OCI-LY3 (cell line): Measurements from ENCODE around the gene OBSL1.

Experiments
- H2AFZ ChIP-seq: fragments of 200-600, 300-600 bp; shearing (Covaris generic); 2 replicates; pipeline ENCODE4 v1.6.0; 2014; ENCODE audit warnings: antibody characterized with exemption, low read depth, low read length
- H3K27ac ChIP-seq: fragments of 200-600, 300-600 bp; sonication (generic); 2 replicates; pipeline ENCODE4 v1.5.1; 2014; ENCODE audit warnings: mild to moderate bottlenecking, low read length, moderate library complexity, mixed read lengths
- H3K27me3 ChIP-seq: fragments of 200-600, 300-600 bp; sonication (generic); 2 replicates; pipeline ENCODE4 v1.6.1; 2014; ENCODE audit warnings: low read depth, low read length, mixed read lengths
- H3K36me3 ChIP-seq: fragments of 200-600, 300-600 bp; sonication (generic); replicated peaks from 2 replicates; pipeline ENCODE3; 2014; ENCODE audit warnings: low read depth, low read length, mixed read lengths
- H3K4me1 ChIP-seq: fragments of 300-600, 200-600 bp; sonication (generic); 2 replicates; pipeline ENCODE4 v1.6.1; 2014; ENCODE audit warnings: low read length, mixed read lengths
- H3K4me2 ChIP-seq: fragments of 200-600, 300-600 bp; sonication (generic); 2 replicates; pipeline ENCODE4 v1.6.1; 2014; ENCODE audit warnings: low read length, mixed read lengths
- H3K4me3 ChIP-seq: fragments of 300-600, 200-600 bp; sonication (generic); 2 replicates; pipeline ENCODE4 v1.5.1; 2014; ENCODE audit warnings: antibody characterized with exemption, mild to moderate bottlenecking, low read length, moderate library complexity
- H3K79me2 ChIP-seq: fragments of 300-600, 200-600 bp; shearing (Covaris generic); 2 replicates; pipeline ENCODE4 v1.6.1; 2014; ENCODE audit warnings: mild to moderate bottlenecking, low read length, mixed read lengths
- H3K9ac ChIP-seq: fragments of 300-600, 200-600 bp; shearing (Covaris generic); 2 replicates; pipeline ENCODE4 v1.6.0; 2014; ENCODE audit warnings: mild to moderate bottlenecking, low read length, moderate library complexity
- H3K9me3 ChIP-seq: fragments of 200-600, 300-600 bp; shearing (Covaris generic); 2 replicates; pipeline ENCODE4 v1.6.1; 2014; ENCODE audit warnings: low read length, mixed read lengths; ENCODE audit not compliant: insufficient read depth
- H4K20me1 ChIP-seq: fragments of 200-600, 300-600 bp; sonication (generic); 2 replicates; pipeline ENCODE4 v1.6.1; 2016; ENCODE audit warnings: low read length, mixed read lengths; ENCODE audit not compliant: insufficient read depth
- CTCF ChIP-seq: fragments of 200-600, 300-600 bp; sonication (generic); IDR thresholded peaks from 2 replicates; pipeline ENCODE4 v1.5.1; 2014; ENCODE audit warnings: antibody characterized with exemption, low read length, low read depth
- EZH2phosphoT487 ChIP-seq: fragments of 200-600 bp; shearing (Covaris generic); IDR thresholded peaks from 2 replicates; pipeline ENCODE4 v1.6.1; 2018; ENCODE audit warnings: antibody characterized with exemption, mixed run types, low read depth

OBSL1 gene

GRCh38 chr2:219513787-219514186 is 57.6 kb downstream of the OBSL1 start:
- Histone ChIP-seq H2AFZ (no peak overlapping the region), H4K20me1 (no peaks in the 10 kb centered on the region), H3K9me3 (no peaks in the 10 kb centered on the region), H3K4me1 (0 out of 2 replicates have a peak, but pooled peaks cover 5% of the 10 kb centered on the region), H3K27ac (no peak overlapping the region), H3K79me2 (no peaks in the 10 kb centered on the region), H3K36me3 (no peaks in the 10 kb centered on the region), H3K4me2 (no peak overlapping the region), H3K27me3 (peaks cover 21% of the 10 kb centered on the region), H3K9ac (no peak overlapping the region), H3K4me3 (no peak overlapping the region)
- no peak for TF ChIP-seq CTCF
- no peak for TF ChIP-seq EZH2phosphoT487

GRCh38 chr2:219512524-219513216 is 58.7 kb downstream of the OBSL1 start:
- Histone ChIP-seq H3K36me3 (no peaks in the 10 kb centered on the region), H3K79me2 (no peaks in the 10 kb centered on the region), H2AFZ (no peak overlapping the region), H3K4me2 (no peak overlapping the region), H3K4me3 (no peak overlapping the region), H4K20me1 (no peaks in the 10 kb centered on the region), H3K27me3 (peaks cover 21% of the 10 kb centered on the region), H3K9ac (no peak overlapping the region), H3K4me1 (0 out of 2 replicates have a peak, but pooled peaks cover 5% of the 10 kb centered on the region), H3K27ac (no peak overlapping the region), H3K9me3 (no peaks in the 10 kb centered on the region)
- TF ChIP-seq EZH2phosphoT487 (no peak), CTCF (no peak)

DNA sequence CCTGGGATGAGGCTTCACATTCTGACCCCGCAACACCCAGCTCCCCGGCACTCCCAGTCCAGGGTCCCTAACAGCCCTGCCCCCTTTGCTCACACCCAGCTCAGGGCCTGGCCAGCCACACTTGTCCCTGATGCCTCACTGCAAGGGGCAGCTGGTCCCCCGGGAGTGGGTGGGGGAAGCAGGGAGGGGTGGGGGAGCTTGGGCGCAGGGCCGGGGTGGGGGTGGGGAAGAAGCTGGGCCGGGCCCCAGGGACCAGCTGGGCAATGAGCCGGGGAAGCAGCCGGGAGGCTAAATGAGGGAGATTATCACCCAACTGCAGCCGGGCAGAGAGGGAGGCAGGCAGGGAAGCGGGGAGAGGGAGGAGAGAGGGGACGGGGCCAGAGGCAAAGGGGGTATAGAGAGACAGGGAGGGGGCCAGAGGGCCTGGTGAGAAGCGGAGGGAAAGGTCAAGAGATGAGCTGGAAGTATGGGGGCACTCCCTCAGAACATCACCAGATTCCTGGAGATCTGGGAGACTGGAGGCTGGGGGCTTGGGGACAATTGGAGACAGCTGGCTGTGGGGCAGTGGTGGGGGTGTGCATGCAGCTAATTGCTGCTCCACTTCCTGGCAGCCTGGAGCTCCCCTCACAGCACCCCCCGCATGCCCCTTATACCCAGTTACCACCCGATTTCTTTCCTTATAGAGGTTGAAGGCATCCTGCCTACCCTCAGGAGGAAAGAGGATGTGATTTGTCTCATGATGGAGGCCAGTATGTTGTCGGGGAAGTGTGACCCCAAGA is 59.6 kb downstream of the OBSL1 start:
- H3K9ac ChIP-seq: no peak overlapping the region
- no peaks in the 10 kb centered on the region for H3K9me3 ChIP-seq
- H3K4me1 ChIP-seq: 0 out of 2 replicates have a peak, but pooled peaks cover 5% of the 10 kb centered on the region
- no peak for TF ChIP-seq EZH2phosphoT487
- no peak for TF ChIP-seq CTCF
- H3K36me3 ChIP-seq: no peaks in the 10 kb centered on the region
- H3K4me3 ChIP-seq: no peak overlapping the region
- no peaks in the 10 kb centered on the region for H4K20me1 ChIP-seq
- no peak overlapping the region for H3K27ac ChIP-seq
- H2AFZ ChIP-seq: no peak overlapping the region
- no peak overlapping the region for H3K4me2 ChIP-seq
- H3K79me2 ChIP-seq: no peaks in the 10 kb centered on the region
- H3K27me3 ChIP-seq: peaks cover 21% of the 10 kb centered on the region

- Histone ChIP-seq H3K27me3 (peaks cover 21% of the 10 kb centered on the region), H3K4me1 (0 out of 2 replicates have a peak, but pooled peaks cover 5% of the 10 kb centered on the region)
Measured at GRCh38 chr2:219510512-219511135, 60.7 kb downstream of the OBSL1 start.

More at GRCh38 chr2:219510512-219511135, 60.7 kb downstream of the OBSL1 start:
- no peak for TF ChIP-seq CTCF
- TF ChIP-seq EZH2phosphoT487: no peak
- Histone ChIP-seq H3K27ac (no peak overlapping the region), H3K79me2 (no peaks in the 10 kb centered on the region), H3K36me3 (no peaks in the 10 kb centered on the region), H3K9ac (no peak overlapping the region), H3K4me3 (no peak overlapping the region), H3K4me2 (no peak overlapping the region), H2AFZ (no peak overlapping the region), H4K20me1 (no peaks in the 10 kb centered on the region), H3K9me3 (no peaks in the 10 kb centered on the region)
